K562 (cell line): ENCODE results near the gene PURA. TPM values are rescaled to one million over a fixed set of nuclear protein-coding genes. Genes with fewer than 3 reads are reported as not detected.

Experiments
- BHLHE40 ChIP-seq: IDR thresholded peaks from 2 replicates; pipeline ENCODE4 v1.6.1; 2011; ENCODE audit warnings: low read length, improper control_type of control experiment
- C11orf30 ChIP-seq: fragments of 450-650 bp; IDR thresholded peaks from 2 replicates; pipeline ENCODE4 v1.6.1; 2016; ENCODE audit warnings: low read depth, mild to moderate bottlenecking
- GABPA ChIP-seq: fragments of 200-800 bp; sonication (Bioruptor generic); conservative IDR thresholded peaks from 2 replicates; pipeline ENCODE4 v1.6.1; 2016; ENCODE audit warnings: low read depth, missing genetic modification characterization, missing compliant biosample characterization
- HMBOX1 ChIP-seq: sonication (generic); IDR thresholded peaks from 2 replicates; pipeline ENCODE4 v1.6.1; 2016
- MEF2A ChIP-seq: IDR thresholded peaks from 2 replicates; pipeline ENCODE4 v1.6.1; 2011; ENCODE audit warnings: low read depth, mild to moderate bottlenecking, low read length, moderate library complexity; ENCODE audit not compliant: control insufficient read depth
- OTX1 ChIP-seq: fragments of 450-650 bp; formaldehyde crosslinking; IDR thresholded peaks from 2 replicates; pipeline ENCODE4 v1.4.0; 2022; ENCODE audit warnings: mild to moderate bottlenecking
- RBFOX2 ChIP-seq: fragments of 200-400 bp; formaldehyde crosslinking; IDR thresholded peaks from 2 replicates; pipeline ENCODE4 v1.6.1; 2017; ENCODE audit warnings: low read depth, mild to moderate bottlenecking, low read length, moderate library complexity
- SIN3A ChIP-seq, 2 experiments: fragments of 150-350 bp in 1 of 2; IDR thresholded peaks; 2 replicates each; pipeline ENCODE4 v1.6.1; 2011 to 2016; ENCODE audit warnings: borderline replicate concordance in 2 of 2, low read depth in 2 of 2, low read length in 2 of 2, mild to moderate bottlenecking in 2 of 2, moderate library complexity in 2 of 2; ENCODE audit not compliant: control insufficient read depth in 1 of 2
- SMAD1 ChIP-seq: fragments of 150-350 bp; IDR thresholded peaks from 2 replicates; pipeline ENCODE4 v1.6.1; 2014; ENCODE audit warnings: low read length, low read depth; ENCODE audit not compliant: partially characterized antibody
- XRCC3 ChIP-seq: fragments of 450-650 bp; IDR thresholded peaks from 2 replicates; pipeline ENCODE4 v1.6.1; 2017; ENCODE audit warnings: mild to moderate bottlenecking, moderate library complexity
- ZNF165 ChIP-seq: fragments of 250-450 bp; sonication (Bioruptor Pico); IDR thresholded peaks from 2 replicates; pipeline ENCODE4 v1.4.0; 2020; ENCODE audit warnings: borderline replicate concordance
- polyA plus RNA-seq, 8 experiments: library from polyadenylated mRNA; depleted of rRNA in 4 of 8; stranded (reverse) in 5 of 8; unstranded in 3 of 8; fragments of >200 nt; fragmentation: Nextera tagmentation in 2 of 8; fragmentation: Illumina TruSeq in 1 of 8; extraction: Ambion mirVana in 2 of 8; extraction: Trizol in 1 of 8; gene quantifications; 2 replicates each; pipeline versions ENCODE4 v1.2.1 to v1.2.3, GENCODE V29; 2011 to 2014; ENCODE audit warnings: inconsistent platforms in 1 of 8, missing spikeins in 1 of 8
- total RNA-seq, 7 experiments: library from RNA; depleted of rRNA in 6 of 7; stranded (reverse); fragments of >200 nt in 6 of 7; fragmentation: Illumina TruSeq in 2 of 7; extraction: Trizol in 2 of 7; gene quantifications; 2 replicates each; pipeline versions ENCODE4 v1.2.1 to v1.2.3, GENCODE V29; 2011 to 2021; ENCODE audit warnings: low replicate concordance in 1 of 7
- TF ChIP-seq, protein P1 (sequence below): sonication (generic); formaldehyde crosslinking; IDR thresholded peaks from 2 replicates; pipeline ENCODE4 v1.5.0; 2020; ENCODE audit warnings: missing genetic modification reagents
- TF ChIP-seq, protein P2 (sequence below), 2 experiments: fragments of 450-650 bp in 1 of 2; sonication (generic) in 1 of 2; formaldehyde crosslinking in 1 of 2; IDR thresholded peaks; 2 replicates each; pipeline versions ENCODE4 v1.7.1 to v1.9.0; 2016 to 2022; ENCODE audit warnings: inconsistent platforms in 1 of 2, mild to moderate bottlenecking in 1 of 2, missing genetic modification reagents in 1 of 2
- TF ChIP-seq, protein P3 (sequence below): conservative IDR thresholded peaks from 2 replicates; pipeline ENCODE4 v1.6.1; 2011; ENCODE audit warnings: low read depth, mild to moderate bottlenecking, low read length; ENCODE audit not compliant: control insufficient read depth

PURA gene
- total and polyA plus RNA-seq, 9 of the 15 experiments (the other 6 are each of a cell fraction or from before 2014, with no cell fraction given), result 3.2 to 11.1 (median 5.4) TPM

DNA sequence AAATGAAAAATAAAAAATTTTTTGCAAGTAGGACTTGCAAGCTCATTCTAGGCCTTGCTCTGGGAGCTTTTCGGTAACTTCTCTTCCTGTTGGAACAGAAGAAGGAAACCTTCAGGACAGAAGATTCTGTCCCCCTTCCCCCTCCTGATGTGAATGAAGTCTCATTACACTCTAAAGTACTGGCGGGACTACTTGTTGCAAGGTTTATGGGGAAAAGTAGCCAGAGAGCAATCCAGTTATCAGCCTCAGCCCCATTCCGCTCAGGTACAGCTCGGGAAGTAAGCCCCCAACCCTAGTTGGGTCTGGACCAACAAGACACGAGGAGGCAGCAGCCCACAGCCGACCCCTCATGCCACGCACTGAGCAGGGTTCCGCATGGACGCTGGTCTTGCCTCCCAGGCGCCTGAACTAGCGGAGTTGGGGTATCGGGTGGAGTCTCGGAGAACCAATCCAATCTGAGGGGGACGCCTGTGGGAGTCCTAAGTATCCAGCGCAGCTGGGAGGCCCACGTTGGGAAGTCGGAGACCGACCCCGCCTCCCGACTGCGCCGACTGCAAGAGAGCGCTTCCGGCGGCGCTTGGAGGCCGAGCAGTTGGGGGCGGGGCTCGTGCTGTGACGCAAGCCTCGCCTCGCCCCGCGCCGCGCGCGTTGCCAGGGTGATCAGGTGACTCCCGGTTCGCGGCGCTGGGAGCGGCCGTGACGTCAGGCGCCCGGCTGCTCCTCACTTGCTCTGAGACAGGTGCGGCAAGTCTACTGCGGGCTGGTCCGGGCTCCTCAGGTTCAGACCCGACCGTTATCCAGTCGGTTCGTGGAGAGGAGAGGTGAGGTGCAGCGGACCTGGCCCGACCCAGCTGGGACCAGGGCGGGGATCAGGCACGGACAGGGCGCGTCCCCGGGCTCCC, 60.8 kb downstream of the PURA start, which contains the start of gene CYSTM1 (continued):
- TF ChIP-seq XRCC3 (no peak), GABPA (tag) (peak; percentile 77), SIN3A (IDR thresholded peaks at IDR 0.05; ENCODE audit: borderline replicate concordance in 2 of 2, control insufficient read depth in 1 of 2, low read depth in 2 of 2, low read length in 2 of 2) (peak in 1 of 2 experiments; percentile 63; a peak in 2 of 4 replicates), RBFOX2 (peak; percentile 89), MEF2A (no peak), SMAD1 (peak; percentile 52), C11orf30 (no peak), ZNF165 (CRISPR knock-in tag) (no peak), HMBOX1 (no peak), BHLHE40 (peak; percentile 82), OTX1 (no peak)
- TF ChIP-seq, protein P1, sequence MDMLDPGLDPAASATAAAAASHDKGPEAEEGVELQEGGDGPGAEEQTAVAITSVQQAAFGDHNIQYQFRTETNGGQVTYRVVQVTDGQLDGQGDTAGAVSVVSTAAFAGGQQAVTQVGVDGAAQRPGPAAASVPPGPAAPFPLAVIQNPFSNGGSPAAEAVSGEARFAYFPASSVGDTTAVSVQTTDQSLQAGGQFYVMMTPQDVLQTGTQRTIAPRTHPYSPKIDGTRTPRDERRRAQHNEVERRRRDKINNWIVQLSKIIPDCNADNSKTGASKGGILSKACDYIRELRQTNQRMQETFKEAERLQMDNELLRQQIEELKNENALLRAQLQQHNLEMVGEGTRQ, result peak; percentile 68
- TF ChIP-seq, protein P2, sequence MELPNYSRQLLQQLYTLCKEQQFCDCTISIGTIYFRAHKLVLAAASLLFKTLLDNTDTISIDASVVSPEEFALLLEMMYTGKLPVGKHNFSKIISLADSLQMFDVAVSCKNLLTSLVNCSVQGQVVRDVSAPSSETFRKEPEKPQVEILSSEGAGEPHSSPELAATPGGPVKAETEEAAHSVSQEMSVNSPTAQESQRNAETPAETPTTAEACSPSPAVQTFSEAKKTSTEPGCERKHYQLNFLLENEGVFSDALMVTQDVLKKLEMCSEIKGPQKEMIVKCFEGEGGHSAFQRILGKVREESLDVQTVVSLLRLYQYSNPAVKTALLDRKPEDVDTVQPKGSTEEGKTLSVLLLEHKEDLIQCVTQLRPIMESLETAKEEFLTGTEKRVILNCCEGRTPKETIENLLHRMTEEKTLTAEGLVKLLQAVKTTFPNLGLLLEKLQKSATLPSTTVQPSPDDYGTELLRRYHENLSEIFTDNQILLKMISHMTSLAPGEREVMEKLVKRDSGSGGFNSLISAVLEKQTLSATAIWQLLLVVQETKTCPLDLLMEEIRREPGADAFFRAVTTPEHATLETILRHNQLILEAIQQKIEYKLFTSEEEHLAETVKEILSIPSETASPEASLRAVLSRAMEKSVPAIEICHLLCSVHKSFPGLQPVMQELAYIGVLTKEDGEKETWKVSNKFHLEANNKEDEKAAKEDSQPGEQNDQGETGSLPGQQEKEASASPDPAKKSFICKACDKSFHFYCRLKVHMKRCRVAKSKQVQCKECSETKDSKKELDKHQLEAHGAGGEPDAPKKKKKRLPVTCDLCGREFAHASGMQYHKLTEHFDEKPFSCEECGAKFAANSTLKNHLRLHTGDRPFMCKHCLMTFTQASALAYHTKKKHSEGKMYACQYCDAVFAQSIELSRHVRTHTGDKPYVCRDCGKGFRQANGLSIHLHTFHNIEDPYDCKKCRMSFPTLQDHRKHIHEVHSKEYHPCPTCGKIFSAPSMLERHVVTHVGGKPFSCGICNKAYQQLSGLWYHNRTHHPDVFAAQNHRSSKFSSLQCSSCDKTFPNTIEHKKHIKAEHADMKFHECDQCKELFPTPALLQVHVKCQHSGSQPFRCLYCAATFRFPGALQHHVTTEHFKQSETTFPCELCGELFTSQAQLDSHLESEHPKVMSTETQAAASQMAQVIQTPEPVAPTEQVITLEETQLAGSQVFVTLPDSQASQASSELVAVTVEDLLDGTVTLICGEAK (IDR thresholded peaks at IDR 0.05), result no peak
- TF ChIP-seq, protein P2 (CRISPR knock-in tag; IDR thresholded peaks at IDR 0.05), result no peak
- TF ChIP-seq, protein P3, sequence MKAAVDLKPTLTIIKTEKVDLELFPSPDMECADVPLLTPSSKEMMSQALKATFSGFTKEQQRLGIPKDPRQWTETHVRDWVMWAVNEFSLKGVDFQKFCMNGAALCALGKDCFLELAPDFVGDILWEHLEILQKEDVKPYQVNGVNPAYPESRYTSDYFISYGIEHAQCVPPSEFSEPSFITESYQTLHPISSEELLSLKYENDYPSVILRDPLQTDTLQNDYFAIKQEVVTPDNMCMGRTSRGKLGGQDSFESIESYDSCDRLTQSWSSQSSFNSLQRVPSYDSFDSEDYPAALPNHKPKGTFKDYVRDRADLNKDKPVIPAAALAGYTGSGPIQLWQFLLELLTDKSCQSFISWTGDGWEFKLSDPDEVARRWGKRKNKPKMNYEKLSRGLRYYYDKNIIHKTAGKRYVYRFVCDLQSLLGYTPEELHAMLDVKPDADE, result peak; percentile 67; the same call in 1 of the 2 replicates
